GM21717 (cell line): Measurements from ENCODE around the gene TAS2R42.
A peak's percentile ranks its signal among the peaks of the same experiment; 100 is the strongest.

ENCODE experiments used
- ATAC-seq: cut with Tn5 transposase; IDR thresholded peaks from one replicate; pipeline ENCODE4 v1.9.1; 2021; ENCODE audit warnings: mild to moderate bottlenecking, moderate library complexity; ENCODE audit not compliant: unreplicated experiment

TAS2R42 gene

GRCh38 chr12:11186837-11187236, at the start of gene TAS2R42:
TSS of gene TAS2R42 (minus strand) at chr12:11186937. CDS start at chr12:11186937, 0 bp downstream.
- ATAC-seq = no peak

GRCh38 chr12:11233532-11233931, 46.8 kb upstream of the TAS2R42 start:
- no peak for ATAC-seq

GRCh38 chr12:11228296-11228879, 41.7 kb upstream of the TAS2R42 start:
- ATAC-seq = no peak

- no peak for ATAC-seq
Observed at GRCh38 chr12:11227373-11227772, 40.6 kb upstream of the TAS2R42 start.

GRCh38 chr12:11209113-11209512, 22.4 kb upstream of the TAS2R42 start:
- ATAC-seq = no peak

GRCh38 chr12:11204173-11204572, 17.4 kb upstream of the TAS2R42 start:
- no peak for ATAC-seq

GRCh38 chr12:11202811-11203210, 16.1 kb upstream of the TAS2R42 start:
- ATAC-seq = no peak

GRCh38 chr12:11183011-11183410, 3.7 kb downstream of the TAS2R42 start:
- no peak for ATAC-seq

- ATAC-seq = no peak
Observed at GRCh38 chr12:11182529-11182928, 4.2 kb downstream of the TAS2R42 start.

GRCh38 chr12:11178250-11178649, 8.5 kb downstream of the TAS2R42 start:
- no peak for ATAC-seq

- no peak for ATAC-seq
Observed at GRCh38 chr12:11174022-11174421, 12.7 kb downstream of the TAS2R42 start.

GRCh38 chr12:11171969-11172675, 14.6 kb downstream of the TAS2R42 start:
- no peak for ATAC-seq

- peak; percentile 97 for ATAC-seq
Observed at GRCh38 chr12:11171145-11171968, 15.4 kb downstream of the TAS2R42 start, which contains the start of gene SMIM10L1. TSS of gene SMIM10L1 (plus strand) at chr12:11171194. CDS start at chr12:11171357, 163 bp downstream.

GRCh38 chr12:11170810-11171144, 16.0 kb downstream of the TAS2R42 start:
- ATAC-seq = no peak

- ATAC-seq = no peak
Observed at GRCh38 chr12:11166300-11166699, 20.4 kb downstream of the TAS2R42 start.

- ATAC-seq = no peak
Observed at GRCh38 chr12:11164384-11164783, 22.4 kb downstream of the TAS2R42 start.

GRCh38 chr12:11162502-11162901, 24.2 kb downstream of the TAS2R42 start:
- ATAC-seq = no peak

- no peak for ATAC-seq
Observed at GRCh38 chr12:11158885-11159444, 27.8 kb downstream of the TAS2R42 start.

GRCh38 chr12:11154400-11154925, 32.3 kb downstream of the TAS2R42 start:
- ATAC-seq = no peak

GRCh38 chr12:11152725-11153124, 34.0 kb downstream of the TAS2R42 start:
- no peak for ATAC-seq

GRCh38 chr12:11150832-11151231, 35.9 kb downstream of the TAS2R42 start:
- ATAC-seq = no peak
